OCI-LY7 (cell line): ENCODE measurements around the gene VPS35. TPM values are rescaled to one million over a fixed set of nuclear protein-coding genes. Genes with fewer than 3 reads are reported as not detected.

Experiments
- BruUV-seq: library from RNA; stranded (reverse); fragments of 400-500 nt; replicated peaks from 2 replicates; lab custom pipeline; 2021; lab: Mats Ljungman, UMichigan
- CTCF ChIA-PET: fragments of 300-600 bp; sonication (Branson Sonifier 250); formaldehyde crosslinking; loops from one replicate; lab custom pipeline; 2022; ENCODE audit warnings: antibody characterized with exemption; ENCODE audit not compliant: unreplicated experiment; lab: Charles Lee
- POLR2A ChIA-PET: fragments of 300-600 bp; sonication (Branson Sonifier 250); formaldehyde crosslinking; loops from one replicate; lab custom pipeline; 2022; ENCODE audit warnings: antibody characterized with exemption; lab: Charles Lee
- DNase-seq: peaks from one replicate; pipeline ENCODE4 v3.0.0-alpha.2; 2015; ENCODE audit warnings: low spot score
- H2AFZ ChIP-seq: fragments of 200-600 bp; sonication (generic), shearing (Covaris generic); 2 replicates; pipeline ENCODE4 v1.6.1; 2014; ENCODE audit warnings: mild to moderate bottlenecking, antibody characterized with exemption, low read length, moderate library complexity
- H3K27ac ChIP-seq: fragments of 200-600 bp; sonication (generic); 2 replicates; pipeline ENCODE4 v1.5.1; 2014; ENCODE audit warnings: mixed run types, low read depth, mild to moderate bottlenecking, moderate library complexity, low read length, inconsistent platforms; ENCODE audit not compliant: poor library complexity, severe bottlenecking
- H3K36me3 ChIP-seq: fragments of 200-600 bp; sonication (generic); 2 replicates; pipeline ENCODE4 v1.6.1; 2014; ENCODE audit warnings: mild to moderate bottlenecking, antibody characterized with exemption, low read length, moderate library complexity, mixed read lengths; ENCODE audit not compliant: insufficient read depth
- H3K4me1 ChIP-seq: fragments of 200-600 bp; sonication (generic); 2 replicates; pipeline ENCODE4 v1.5.1; 2014; ENCODE audit warnings: mild to moderate bottlenecking, low read length; ENCODE audit not compliant: insufficient read depth, poor library complexity, severe bottlenecking
- H3K4me2 ChIP-seq: fragments of 200-600 bp; sonication (generic); 2 replicates; pipeline ENCODE4 v1.6.1; 2014; ENCODE audit warnings: mild to moderate bottlenecking, low read length
- H3K4me3 ChIP-seq: fragments of 200-600 bp; sonication (generic); 2 replicates; pipeline ENCODE4 v1.5.1; 2014; ENCODE audit warnings: mild to moderate bottlenecking, low read depth, low read length; ENCODE audit not compliant: poor library complexity, severe bottlenecking
- H3K79me2 ChIP-seq: fragments of 200-600 bp; sonication (generic); 2 replicates; pipeline ENCODE4 v1.6.1; 2016; ENCODE audit warnings: low read depth, mild to moderate bottlenecking, low read length, moderate library complexity, mixed read lengths; ENCODE audit not compliant: insufficient read depth
- H3K9me2 ChIP-seq: fragments of 200-600 bp; sonication (generic); 2 replicates; pipeline ENCODE4 v1.6.1; 2016; ENCODE audit warnings: mild to moderate bottlenecking, low read length, mixed read lengths; ENCODE audit not compliant: insufficient read depth
- H3K9me3 ChIP-seq: fragments of 200-600 bp; sonication (generic); 2 replicates; pipeline ENCODE4 v1.6.1; 2014; ENCODE audit warnings: mild to moderate bottlenecking, mixed run types, low read length, mixed read lengths
- H4K20me1 ChIP-seq: fragments of 200-600 bp; sonication (generic); 2 replicates; pipeline ENCODE4 v1.6.1; 2014; ENCODE audit warnings: mild to moderate bottlenecking, antibody characterized with exemption, low read length, moderate library complexity, mixed read lengths; ENCODE audit not compliant: insufficient read depth
- EZH2phosphoT487 ChIP-seq: fragments of 200-600 bp; sonication (generic); IDR thresholded peaks from 2 replicates; pipeline ENCODE4 v1.6.1; 2018; ENCODE audit warnings: low read depth, borderline replicate concordance, mild to moderate bottlenecking, mixed run types, antibody characterized with exemption, low read length, moderate library complexity, mixed read lengths
- intact Hi-C: fragments of 100-400 bp; cut with micrococcal nuclease; formaldehyde crosslinking; loops from one replicate; pipeline ENCODE4 v1.10.0; 2022; ENCODE audit not compliant: unreplicated experiment
- total RNA-seq, 2 experiments: library from RNA; depleted of rRNA in 1 of 2; stranded (reverse); fragments of >200 nt in 1 of 2; shearing (Covaris generic) in 1 of 2; gene quantifications; 2 replicates each; pipeline ENCODE4 v1.2.3, GENCODE V29; 2014 to 2022
- TF ChIP-seq, protein P1 (sequence below): fragments of 200-600 bp; sonication (generic); conservative IDR thresholded peaks from 2 replicates; pipeline ENCODE4 v1.5.1; 2014; ENCODE audit warnings: mild to moderate bottlenecking, antibody characterized with exemption, low read length, moderate library complexity, mixed read lengths

VPS35 gene
- total RNA-seq, 2 experiments from 2014 or later, result 64.6 to 100 TPM

DNA sequence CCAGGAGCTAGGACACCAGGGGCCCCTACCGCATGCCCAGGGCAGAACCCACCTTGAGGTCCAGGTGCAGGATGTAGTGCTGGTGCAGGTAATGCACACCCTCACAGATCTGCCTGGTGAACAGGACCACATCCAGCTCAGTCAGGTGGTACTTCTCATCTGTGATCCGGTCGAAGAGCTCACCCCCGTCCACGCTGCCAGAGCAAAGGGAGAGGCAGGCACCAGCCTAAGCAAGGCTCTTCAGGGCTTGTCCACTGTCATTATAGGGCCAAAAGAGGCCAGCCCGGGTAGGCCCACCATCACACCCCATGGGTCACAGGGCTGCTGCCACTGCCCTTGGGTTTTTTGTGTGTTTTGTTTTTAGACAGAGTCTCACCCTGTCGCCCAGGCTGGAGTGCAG, 38.2 kb upstream of the VPS35 start:
- Histone ChIP-seq H3K9me2 (no peaks in the 10 kb centered on the region), H3K4me1 (no peaks in the 10 kb centered on the region), H2AFZ (no peak overlapping the region), H3K36me3 (no peaks in the 10 kb centered on the region), H3K27ac (no peak overlapping the region), H3K79me2 (no peaks in the 10 kb centered on the region), H3K9me3 (peaks cover 8% of the 10 kb centered on the region; the same call in 1 of the 2 replicates), H3K4me2 (no peak overlapping the region), H3K4me3 (no peak overlapping the region), H4K20me1 (no peaks in the 10 kb centered on the region)
- intact Hi-C loops, result loop anchor here (2.0 kb wide), 1 partner anchor 28 kb away; no protein-coding TSS in a partner anchor
- POLR2A ChIA-PET, result no interaction called here
- no peak for TF ChIP-seq EZH2phosphoT487
- TF ChIP-seq, protein P1, sequence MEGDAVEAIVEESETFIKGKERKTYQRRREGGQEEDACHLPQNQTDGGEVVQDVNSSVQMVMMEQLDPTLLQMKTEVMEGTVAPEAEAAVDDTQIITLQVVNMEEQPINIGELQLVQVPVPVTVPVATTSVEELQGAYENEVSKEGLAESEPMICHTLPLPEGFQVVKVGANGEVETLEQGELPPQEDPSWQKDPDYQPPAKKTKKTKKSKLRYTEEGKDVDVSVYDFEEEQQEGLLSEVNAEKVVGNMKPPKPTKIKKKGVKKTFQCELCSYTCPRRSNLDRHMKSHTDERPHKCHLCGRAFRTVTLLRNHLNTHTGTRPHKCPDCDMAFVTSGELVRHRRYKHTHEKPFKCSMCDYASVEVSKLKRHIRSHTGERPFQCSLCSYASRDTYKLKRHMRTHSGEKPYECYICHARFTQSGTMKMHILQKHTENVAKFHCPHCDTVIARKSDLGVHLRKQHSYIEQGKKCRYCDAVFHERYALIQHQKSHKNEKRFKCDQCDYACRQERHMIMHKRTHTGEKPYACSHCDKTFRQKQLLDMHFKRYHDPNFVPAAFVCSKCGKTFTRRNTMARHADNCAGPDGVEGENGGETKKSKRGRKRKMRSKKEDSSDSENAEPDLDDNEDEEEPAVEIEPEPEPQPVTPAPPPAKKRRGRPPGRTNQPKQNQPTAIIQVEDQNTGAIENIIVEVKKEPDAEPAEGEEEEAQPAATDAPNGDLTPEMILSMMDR, result no peak
- CTCF ChIA-PET, result no interaction called here
- DNase-seq, result no peak
- no TSS peak for BruUV-seq

DNA sequence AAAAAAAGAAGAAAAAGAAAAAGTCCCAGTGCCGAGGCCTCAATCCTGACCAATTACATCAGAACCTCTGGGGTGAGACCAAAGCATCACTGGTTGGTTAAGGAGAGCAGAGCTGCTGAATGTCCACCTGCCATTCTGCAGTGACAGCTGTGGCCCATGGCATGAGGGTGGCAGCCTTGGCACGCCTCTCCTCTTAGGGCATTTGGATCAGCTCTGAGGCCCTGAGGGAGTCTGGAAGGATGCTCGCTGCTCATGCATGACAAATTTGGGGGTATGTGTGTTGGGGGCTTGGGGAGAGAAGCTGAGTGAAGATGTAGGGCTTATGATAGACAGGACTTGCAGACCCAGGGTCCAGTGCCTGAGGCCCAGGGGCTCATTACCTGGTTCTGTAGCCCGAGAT, 32.9 kb upstream of the VPS35 start:
- Histone ChIP-seq H3K79me2 (no peaks in the 10 kb centered on the region), H3K9me3 (peaks cover 8% of the 10 kb centered on the region; the same call in 1 of the 2 replicates), H4K20me1 (no peaks in the 10 kb centered on the region), H3K36me3 (no peaks in the 10 kb centered on the region), H3K4me2 (no peak overlapping the region), H3K9me2 (no peaks in the 10 kb centered on the region), H3K4me1 (no peaks in the 10 kb centered on the region), H2AFZ (no peak overlapping the region), H3K4me3 (no peak overlapping the region), H3K27ac (no peak overlapping the region)
- DNase-seq, result no peak
- TF ChIP-seq, protein P1, result no peak
- TF ChIP-seq EZH2phosphoT487, result no peak
- no TSS peak for BruUV-seq
- intact Hi-C loops, result no loop called here
- ChIA-PET POLR2A (interaction anchor here (0.7 to 1.2 kb wide), 5 partner anchors 19 to 68 kb away, joined by 3 read pairs; no protein-coding TSS in a partner anchor), CTCF (interaction anchor here (0.6 kb wide), 1 partner anchor 13 kb away, joined by 4 read pairs; no protein-coding TSS in a partner anchor)

GRCh38 chr16:46720619-46721018, 31.6 kb upstream of the VPS35 start:
- CTCF ChIA-PET, result no interaction called here
- peaks cover 8% of the 10 kb centered on the region; the same call in 1 of the 2 replicates for H3K9me3 ChIP-seq
- no peak overlapping the region for H3K27ac ChIP-seq
- intact Hi-C loops, result no loop called here
- no TSS peak for BruUV-seq
- no peak for DNase-seq
- H3K4me2 ChIP-seq, result no peak overlapping the region
- H3K9me2 ChIP-seq, result no peaks in the 10 kb centered on the region
- POLR2A ChIA-PET, result interaction anchor here (1.0 kb wide), 1 partner anchor 20 kb away, joined by 3 read pairs; no protein-coding TSS in a partner anchor
- no peaks in the 10 kb centered on the region for H4K20me1 ChIP-seq
- H3K4me3 ChIP-seq, result no peak overlapping the region
- TF ChIP-seq EZH2phosphoT487, result no peak
- TF ChIP-seq, protein P1, result no peak
- H3K79me2 ChIP-seq, result no peaks in the 10 kb centered on the region
- H3K4me1 ChIP-seq, result no peaks in the 10 kb centered on the region
- no peak overlapping the region for H2AFZ ChIP-seq
- no peaks in the 10 kb centered on the region for H3K36me3 ChIP-seq
